HG03097 (cell line): Measurements from ENCODE around the gene CACNA1G.
A peak's percentile ranks its signal among the peaks of the same experiment; 100 is the strongest.

Source experiments
- ATAC-seq: cut with Tn5 transposase; IDR thresholded peaks from one replicate; pipeline ENCODE4 v1.9.1; 2021; ENCODE audit not compliant: unreplicated experiment, low FRiP score

Gene CACNA1G

GRCh38 chr17:50547035-50547735 lies 13.3 kb upstream of the CACNA1G start, which contains the start of gene SPATA20:
SPATA20 (plus strand) TSS chr17:50547174; CDS start chr17:50547209, 35 bp downstream.
- peak; percentile 76 for ATAC-seq

- no peak for ATAC-seq
These were observed 12.8 kb upstream of the CACNA1G start for GRCh38 chr17:50547736-50548083.

- no peak for ATAC-seq
These were observed 11.7 kb upstream of the CACNA1G start for GRCh38 chr17:50548831-50549230.

- no peak for ATAC-seq
These were observed 11.1 kb upstream of the CACNA1G start for GRCh38 chr17:50549256-50549941.

- no peak for ATAC-seq
These were observed 10.5 kb upstream of the CACNA1G start for GRCh38 chr17:50549969-50550368.

- ATAC-seq = no peak
These were observed 9.7 kb upstream of the CACNA1G start for GRCh38 chr17:50550661-50551432.

- ATAC-seq = no peak
These were observed 9.1 kb upstream of the CACNA1G start for GRCh38 chr17:50551433-50551815.

- ATAC-seq = no peak
These were observed 8.6 kb upstream of the CACNA1G start for GRCh38 chr17:50551884-50552283.

GRCh38 chr17:50554201-50554600 lies 6.3 kb upstream of the CACNA1G start:
- no peak for ATAC-seq

GRCh38 chr17:50556803-50557202 lies 3.7 kb upstream of the CACNA1G start:
- no peak for ATAC-seq

- ATAC-seq = no peak
These were observed 2.9 kb upstream of the CACNA1G start for GRCh38 chr17:50557630-50558029.

GRCh38 chr17:50558091-50558490 lies 2.4 kb upstream of the CACNA1G start:
- no peak for ATAC-seq

- no peak for ATAC-seq
These were observed 2.0 kb upstream of the CACNA1G start for GRCh38 chr17:50558581-50558940.

- no peak for ATAC-seq
These were observed 1.4 kb upstream of the CACNA1G start for GRCh38 chr17:50558941-50559614.

GRCh38 chr17:50559674-50560184 lies 786 bp upstream of the CACNA1G start:
- no peak for ATAC-seq

GRCh38 chr17:50560931-50561745 lies 623 bp downstream of the CACNA1G start:
- ATAC-seq = no peak

- ATAC-seq = no peak
These were observed 1.2 kb downstream of the CACNA1G start for GRCh38 chr17:50561746-50562141.

- no peak for ATAC-seq
These were observed 2.0 kb downstream of the CACNA1G start for GRCh38 chr17:50562242-50563091.

GRCh38 chr17:50563092-50563511 lies 2.6 kb downstream of the CACNA1G start:
- ATAC-seq = no peak
